GM19239 (cell line): ENCODE results near the gene CLSTN2.

Experiments
- DNase-seq: peaks from one replicate; pipeline ENCODE4 v3.0.0; 2011; ENCODE audit warnings: low spot score; ENCODE audit not compliant: insufficient read length
- FAIRE-seq: peaks from 2 replicates; lab custom pipeline; 2011; peaks lifted over from hg19 to GRCh38; lab: Jason Lieb, UNC

The CLSTN2 gene

GRCh38 chr3:140134231-140134965 is 199.4 kb downstream of the CLSTN2 start:
- FAIRE-seq, result no peak
- DNase-seq, result no peak

DNA sequence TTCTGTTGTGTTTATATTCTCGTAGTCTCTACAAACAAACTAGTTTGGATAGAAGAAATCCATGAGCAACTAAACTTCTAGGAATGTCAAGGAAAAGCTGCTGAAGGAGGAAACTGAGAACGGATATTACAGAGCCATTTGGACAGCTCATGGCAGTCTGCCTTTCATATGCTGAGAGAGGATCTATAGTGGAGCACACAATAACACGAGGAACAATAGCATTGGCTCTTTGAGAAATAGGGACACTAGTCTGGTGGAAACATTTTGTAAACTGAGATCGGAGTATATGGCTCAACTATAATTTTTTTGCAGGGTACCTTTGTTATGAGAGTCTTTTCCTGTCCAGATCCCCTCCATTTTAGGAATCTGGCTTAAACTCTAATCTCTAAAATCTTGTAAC is 200.5 kb downstream of the CLSTN2 start:
- DNase-seq (no peak), FAIRE-seq (no peak)

GRCh38 chr3:140143367-140144069 is 208.5 kb downstream of the CLSTN2 start:
- FAIRE-seq (no peak), DNase-seq (no peak)

- FAIRE-seq (no peak), DNase-seq (no peak)
Observed at GRCh38 chr3:140145528-140145927, 210.5 kb downstream of the CLSTN2 start.

DNA sequence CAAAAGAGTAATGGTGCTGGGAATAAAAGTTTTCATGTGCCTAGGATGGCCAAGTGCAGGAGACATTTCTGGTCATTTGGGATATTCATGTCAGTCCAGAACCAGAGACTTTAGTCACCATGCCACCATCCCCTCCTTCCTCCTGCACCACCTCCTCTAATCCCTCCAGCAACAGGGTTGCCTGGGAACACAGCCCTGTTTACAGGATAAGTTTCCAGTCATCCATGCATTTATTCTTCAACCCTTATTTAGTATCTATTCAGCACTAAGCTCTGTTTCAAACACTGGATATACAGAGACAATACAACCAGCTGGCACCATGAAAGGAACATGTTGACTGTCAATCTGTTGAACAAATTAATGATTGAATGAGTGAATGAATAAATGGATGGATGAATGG is 211.7 kb downstream of the CLSTN2 start:
- FAIRE-seq (no peak), DNase-seq (no peak)

DNA sequence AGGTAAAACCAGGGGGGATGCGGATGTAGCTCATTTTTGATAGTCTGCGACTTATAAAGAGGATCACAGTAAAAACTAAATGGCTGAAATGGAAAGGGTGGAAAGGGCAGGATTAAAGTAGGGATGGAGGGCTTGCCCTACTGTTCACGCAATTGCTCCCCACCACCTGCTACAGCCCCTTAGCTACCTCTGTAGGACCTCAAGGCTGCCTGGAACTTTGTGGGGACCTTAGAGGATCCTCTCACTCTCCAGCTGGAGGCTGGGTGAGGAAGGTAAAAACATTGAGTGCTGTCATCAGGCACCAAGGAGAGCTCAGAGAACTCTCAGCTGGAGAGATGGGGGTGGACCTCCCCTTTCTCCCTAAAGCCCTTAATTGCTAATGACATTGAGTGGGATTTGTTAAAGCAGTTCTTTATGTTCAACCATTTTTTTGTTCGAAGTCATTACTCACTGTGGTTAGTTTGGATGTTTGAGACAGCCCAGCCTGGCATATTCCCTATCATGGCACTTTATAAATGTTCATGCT is 213.0 kb downstream of the CLSTN2 start:
- FAIRE-seq, result no peak
- no peak for DNase-seq

- DNase-seq, result no peak
- FAIRE-seq, result no peak
Observed at GRCh38 chr3:140148824-140149390, 213.9 kb downstream of the CLSTN2 start.

DNA sequence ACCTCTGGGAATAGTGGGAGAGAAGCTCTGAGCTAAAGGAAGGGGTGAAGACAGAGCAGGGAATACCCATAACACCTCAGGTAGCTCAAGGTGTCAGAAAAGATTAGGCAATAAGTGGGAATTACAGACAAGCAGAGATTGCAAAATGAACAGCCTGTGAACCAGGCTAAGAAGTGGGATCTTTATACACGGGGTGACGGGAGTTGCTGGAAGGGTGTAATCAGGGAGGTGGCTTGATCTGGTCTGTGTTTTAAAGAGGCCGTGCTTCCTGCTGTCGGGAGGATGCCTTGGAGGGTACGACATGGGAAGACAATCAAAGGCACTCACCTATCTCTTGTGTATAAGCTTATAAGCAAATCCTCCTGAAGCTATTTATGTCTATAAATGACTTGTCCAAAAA is 216.3 kb downstream of the CLSTN2 start:
- FAIRE-seq (no peak), DNase-seq (no peak)

GRCh38 chr3:140152851-140153639 is 218.1 kb downstream of the CLSTN2 start:
- DNase-seq, result no peak
- no peak for FAIRE-seq

DNA sequence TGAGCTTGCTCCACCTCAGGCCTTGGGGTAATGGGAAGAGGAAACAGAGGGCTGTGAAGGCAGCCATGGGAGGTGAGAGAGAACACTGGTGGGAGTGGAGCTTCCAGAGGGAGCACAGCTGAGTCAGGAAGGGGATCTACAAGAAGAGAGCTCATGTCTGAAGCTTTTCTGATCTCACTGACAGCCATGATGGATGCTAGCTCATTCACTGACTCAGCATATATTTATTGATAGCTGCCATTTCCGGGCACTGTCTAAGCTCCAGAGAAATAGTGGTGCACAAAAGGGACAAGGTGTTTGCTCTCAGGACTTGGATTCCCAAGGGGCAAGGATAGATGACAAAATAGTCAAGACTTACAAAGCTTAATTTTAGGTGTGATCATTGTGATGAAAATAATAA is 218.8 kb downstream of the CLSTN2 start:
- DNase-seq (no peak), FAIRE-seq (no peak)

DNA sequence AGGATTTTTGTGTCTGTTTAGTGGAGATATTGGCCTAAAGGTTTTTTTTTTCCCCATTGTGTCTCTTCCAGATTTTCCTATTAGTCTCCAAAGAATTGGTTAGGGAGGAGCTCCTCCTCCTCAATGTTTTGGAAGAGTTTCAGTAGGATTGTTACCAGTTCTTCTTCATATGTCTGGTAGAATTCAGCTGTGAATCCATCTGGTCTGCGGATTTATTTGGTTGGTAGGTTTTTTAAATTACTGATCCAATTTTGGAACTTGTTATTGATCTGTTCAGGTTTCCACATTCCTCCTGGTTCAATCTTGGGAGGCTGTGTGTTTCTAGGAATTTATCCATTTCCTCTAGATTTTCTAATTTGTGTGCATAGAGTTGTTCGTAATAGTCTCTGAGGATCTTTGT is 222.2 kb downstream of the CLSTN2 start:
- no peak for FAIRE-seq
- no peak for DNase-seq

DNA sequence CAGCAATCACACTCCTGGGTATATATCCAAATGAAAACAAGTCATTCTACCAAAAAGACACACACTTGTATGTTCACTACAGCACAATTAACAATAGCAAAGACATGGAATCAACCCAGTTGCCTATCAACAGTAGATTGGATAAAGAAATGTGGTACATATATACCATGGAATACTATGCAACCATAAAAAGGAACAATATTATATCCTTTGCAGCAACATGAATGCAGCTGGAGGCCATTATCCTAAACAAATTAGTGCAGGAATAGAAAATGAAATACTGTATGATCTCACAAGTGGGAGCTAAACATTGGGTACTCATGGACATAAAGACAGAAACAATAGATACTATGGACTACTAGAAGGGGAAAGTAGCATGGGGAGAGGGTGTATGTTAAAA is 224.7 kb downstream of the CLSTN2 start:
- DNase-seq (no peak), FAIRE-seq (no peak)

- DNase-seq (no peak), FAIRE-seq (no peak)
Observed at GRCh38 chr3:140160553-140160952, 225.6 kb downstream of the CLSTN2 start.

GRCh38 chr3:140162551-140162950 is 227.6 kb downstream of the CLSTN2 start:
- DNase-seq (no peak), FAIRE-seq (no peak)

DNA sequence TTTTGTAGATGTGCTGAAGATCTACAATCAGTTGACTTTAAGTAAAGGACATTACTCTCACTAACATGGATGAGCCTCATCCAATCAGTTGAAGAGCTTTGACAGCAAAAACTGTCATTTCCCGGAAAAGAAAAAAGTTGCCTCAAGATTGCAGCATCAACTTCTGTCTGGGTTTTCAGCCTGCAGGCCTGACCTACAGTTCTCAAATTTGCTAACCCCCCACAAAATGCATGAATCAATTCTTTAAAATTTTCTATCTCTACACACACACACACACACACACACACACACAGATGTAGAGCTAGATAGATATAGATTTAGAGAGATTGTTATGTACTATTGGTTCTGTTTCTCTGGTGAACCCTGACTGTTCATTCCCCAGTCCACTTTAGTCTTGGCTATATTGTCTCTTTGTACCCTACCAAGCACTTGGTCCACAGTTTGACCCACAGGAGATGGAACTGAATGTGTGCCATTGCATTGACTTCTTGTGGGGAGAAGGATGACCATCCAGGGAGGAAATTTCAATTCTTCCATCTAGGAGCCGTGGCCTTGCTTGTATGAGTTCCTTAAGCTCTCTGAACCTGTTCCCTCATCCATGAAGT is 228.3 kb downstream of the CLSTN2 start:
- no peak for DNase-seq
- FAIRE-seq, result no peak

- DNase-seq (no peak), FAIRE-seq (no peak)
Observed at GRCh38 chr3:140164156-140164555, 229.2 kb downstream of the CLSTN2 start.

DNA sequence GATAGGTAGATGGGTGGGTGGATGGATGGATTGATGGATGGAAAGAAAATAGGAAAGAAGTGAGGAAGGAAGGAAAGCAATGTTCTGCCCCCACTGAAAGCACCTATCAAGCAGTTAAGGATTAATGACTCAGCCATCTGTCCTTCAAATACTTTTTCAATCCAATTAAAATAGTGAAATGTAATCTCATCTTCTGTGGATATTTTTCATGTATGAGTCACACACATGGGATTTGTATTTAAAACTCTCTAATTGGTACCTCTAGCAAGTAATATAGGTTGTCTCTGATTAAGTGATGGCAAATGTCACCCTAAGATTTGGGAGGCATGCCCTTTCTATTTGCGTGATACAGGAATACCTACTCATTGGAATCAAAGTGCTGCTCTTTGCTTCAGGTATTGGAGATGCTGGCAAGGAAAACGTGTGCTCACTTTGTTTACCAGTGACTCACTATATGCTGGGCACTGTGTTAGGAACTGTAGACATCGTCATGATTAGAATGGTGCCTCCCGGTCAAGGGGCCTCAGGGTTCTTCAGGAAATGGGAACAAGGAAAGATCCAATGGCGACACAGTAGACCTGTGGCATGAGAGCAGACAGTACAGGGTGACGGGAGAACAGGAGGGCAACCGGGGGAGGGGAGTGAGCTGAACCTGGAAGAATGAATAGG is 230.1 kb downstream of the CLSTN2 start:
- no peak for FAIRE-seq
- no peak for DNase-seq

DNA sequence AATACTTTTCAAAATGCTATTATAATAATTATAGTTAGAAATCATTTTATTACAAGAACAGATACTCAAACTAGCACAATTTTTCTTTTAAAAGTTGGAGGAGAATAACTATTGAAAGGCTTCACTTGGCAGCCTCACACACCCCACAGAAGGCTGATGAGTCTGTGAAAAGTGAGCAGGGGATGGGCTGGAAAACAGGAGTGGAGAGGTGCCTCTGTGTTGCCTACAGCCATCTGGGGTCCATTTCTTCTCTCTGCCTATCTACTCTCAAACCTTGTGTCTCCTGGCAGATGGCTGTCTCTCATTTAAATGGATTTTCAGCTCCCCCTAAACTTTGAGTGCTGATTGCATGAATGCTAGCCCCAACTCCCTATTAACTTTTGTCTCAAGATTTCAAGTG is 230.8 kb downstream of the CLSTN2 start:
- FAIRE-seq (no peak), DNase-seq (no peak)

DNA sequence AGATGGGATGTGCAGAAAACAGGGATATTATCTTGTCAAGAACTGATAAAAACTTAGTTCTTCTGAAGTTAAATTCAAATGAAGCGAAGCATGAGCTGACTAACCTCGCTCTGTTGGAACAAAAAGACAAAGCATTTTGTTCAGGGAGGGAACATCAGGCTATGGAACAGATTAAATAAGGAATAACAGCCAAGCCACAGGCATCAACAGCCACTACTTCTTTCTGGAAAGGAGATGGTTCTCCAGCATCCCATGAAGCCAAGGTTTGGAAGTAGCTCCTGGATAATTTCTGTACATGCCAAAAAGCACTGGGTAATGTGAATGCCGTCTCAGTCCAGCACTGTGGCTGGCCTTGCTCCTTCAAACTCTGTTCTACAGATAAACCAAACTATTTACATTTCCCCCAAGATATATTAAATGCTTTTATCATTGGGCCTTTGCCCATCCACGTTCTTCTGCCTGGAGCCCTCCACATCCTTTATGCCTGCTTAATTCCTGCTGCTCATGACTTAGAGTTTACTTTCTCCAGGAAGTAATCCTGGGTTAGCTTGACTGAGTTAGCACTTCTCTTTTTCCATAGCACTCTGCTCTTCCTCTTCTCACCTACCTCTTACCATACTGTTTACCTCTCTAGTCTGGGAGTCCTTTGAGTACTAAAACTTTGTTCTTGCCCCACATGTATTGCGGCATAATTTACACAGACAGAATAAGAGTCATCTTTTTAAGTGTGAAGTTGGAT is 232.0 kb downstream of the CLSTN2 start:
- FAIRE-seq (no peak), DNase-seq (no peak)
